ENCODE results near the gene NUP93. TPM values are rescaled to one million over a fixed set of nuclear protein-coding genes. Genes with fewer than 3 reads are reported as not detected.
A peak's percentile ranks its signal among the peaks of the same experiment; 100 is the strongest.
"Not testable (repeated sequence)": the region's sequence is repeated elsewhere in the genome, so short reads cannot be mapped to it uniquely, and the experiment has no call there.

NUP93 gene
- total RNA-seq, 3 donors from 2014 or later (not counting 1 experiment from before 2014, with no cell fraction given), result 83.7 to 88.8 (median 87.9) TPM

DNA sequence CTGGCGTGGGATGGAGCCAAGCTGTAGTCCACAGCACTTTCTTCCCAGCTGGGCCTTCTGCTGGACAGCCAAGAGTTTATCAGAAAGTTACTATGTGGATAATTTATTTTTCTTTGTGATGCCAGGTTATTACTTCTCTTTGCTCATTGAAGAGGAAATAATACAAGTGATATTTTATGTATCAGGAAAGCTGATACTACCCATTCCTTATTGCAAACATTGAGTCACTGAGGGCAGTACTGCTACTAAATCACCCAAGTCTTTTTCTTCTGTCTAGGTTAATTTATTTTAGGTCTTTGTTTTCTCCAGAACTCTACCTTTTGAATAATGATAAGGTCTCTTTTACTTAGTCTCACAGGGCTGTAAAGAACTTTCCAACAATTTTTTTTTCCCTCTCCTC is 8.3 kb downstream of the NUP93 start:
- H3K36me3 ChIP-seq (ENCODE audit: control insufficient read depth, insufficient read depth, low read length), result no peaks in the 10 kb centered on the region
- H3K27me3 Mint-ChIP-seq (ENCODE audit: low read depth in 2 of 2), result no peaks in the 10 kb centered on the region
- H3K4me3 Mint-ChIP-seq, result no peak overlapping the region
- no peak overlapping the region for H3K4me3 ChIP-seq (ENCODE audit: low read length)
- no peak for ATAC-seq
- H3K27me3 ChIP-seq (ENCODE audit: control insufficient read depth, insufficient read depth, low read length), result no peaks in the 10 kb centered on the region
- no peak for DNase-seq
- WGBS (ENCODE audit: insufficient coverage), result 100% methylated on average over 1 of the region's 1 CpG
- intact Hi-C loops (cut with micrococcal nuclease), result no loop called here
- peak overlapping the region; percentile 24 to 39 for H3K27ac Mint-ChIP-seq
- no peaks in the 10 kb centered on the region for H3K36me3 Mint-ChIP-seq
- H3K4me1 Mint-ChIP-seq, result peaks cover 8 to 13% of the 10 kb centered on the region in 2 donors
- H3K4me1 ChIP-seq (ENCODE audit: control insufficient read depth, insufficient read depth, low read length), result no peaks in the 10 kb centered on the region
- H3K27ac ChIP-seq (ENCODE audit: low read length), result no peak overlapping the region
- TF ChIP-seq, protein P1, sequence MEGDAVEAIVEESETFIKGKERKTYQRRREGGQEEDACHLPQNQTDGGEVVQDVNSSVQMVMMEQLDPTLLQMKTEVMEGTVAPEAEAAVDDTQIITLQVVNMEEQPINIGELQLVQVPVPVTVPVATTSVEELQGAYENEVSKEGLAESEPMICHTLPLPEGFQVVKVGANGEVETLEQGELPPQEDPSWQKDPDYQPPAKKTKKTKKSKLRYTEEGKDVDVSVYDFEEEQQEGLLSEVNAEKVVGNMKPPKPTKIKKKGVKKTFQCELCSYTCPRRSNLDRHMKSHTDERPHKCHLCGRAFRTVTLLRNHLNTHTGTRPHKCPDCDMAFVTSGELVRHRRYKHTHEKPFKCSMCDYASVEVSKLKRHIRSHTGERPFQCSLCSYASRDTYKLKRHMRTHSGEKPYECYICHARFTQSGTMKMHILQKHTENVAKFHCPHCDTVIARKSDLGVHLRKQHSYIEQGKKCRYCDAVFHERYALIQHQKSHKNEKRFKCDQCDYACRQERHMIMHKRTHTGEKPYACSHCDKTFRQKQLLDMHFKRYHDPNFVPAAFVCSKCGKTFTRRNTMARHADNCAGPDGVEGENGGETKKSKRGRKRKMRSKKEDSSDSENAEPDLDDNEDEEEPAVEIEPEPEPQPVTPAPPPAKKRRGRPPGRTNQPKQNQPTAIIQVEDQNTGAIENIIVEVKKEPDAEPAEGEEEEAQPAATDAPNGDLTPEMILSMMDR (IDR thresholded peaks at IDR 0.05), result no peak
- H3K9me3 Mint-ChIP-seq, result no peaks in the 10 kb centered on the region
- no peaks in the 10 kb centered on the region for H3K9me3 ChIP-seq (ENCODE audit: control insufficient read depth, insufficient read depth, low read length)

DNA sequence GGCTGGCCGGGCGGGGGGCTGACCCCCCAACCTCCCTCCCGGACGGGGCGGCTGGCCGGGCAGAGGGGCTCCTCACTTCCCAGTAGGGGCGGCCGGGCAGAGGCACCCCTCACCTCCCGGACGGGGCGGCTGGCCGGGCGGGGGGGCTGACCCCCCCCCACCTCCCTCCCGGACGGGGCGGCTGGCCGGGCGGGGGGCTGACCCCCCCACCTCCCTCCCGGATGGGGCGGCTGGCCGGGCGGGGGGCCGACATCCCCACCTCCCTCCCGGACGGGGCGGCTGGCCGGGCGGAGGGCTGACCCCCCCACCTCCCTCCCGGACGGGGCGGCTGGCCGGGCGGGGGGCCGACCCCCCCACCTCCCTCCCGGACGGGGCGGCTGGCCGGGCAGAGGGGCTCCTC is 9.4 kb downstream of the NUP93 start:
- H3K4me3 Mint-ChIP-seq; H3K27ac ChIP-seq (ENCODE audit: low read length); H3K36me3 Mint-ChIP-seq; ATAC-seq; DNase-seq; H3K4me1 ChIP-seq (ENCODE audit: control insufficient read depth, insufficient read depth, low read length); H3K36me3 ChIP-seq (ENCODE audit: control insufficient read depth, insufficient read depth, low read length); intact Hi-C loops (cut with micrococcal nuclease); H3K9me3 Mint-ChIP-seq; H3K27me3 ChIP-seq (ENCODE audit: control insufficient read depth, insufficient read depth, low read length); H3K27me3 Mint-ChIP-seq (ENCODE audit: low read depth in 2 of 2); H3K27ac Mint-ChIP-seq; H3K4me3 ChIP-seq (ENCODE audit: low read length); H3K9me3 ChIP-seq (ENCODE audit: control insufficient read depth, insufficient read depth, low read length): not testable (repeated sequence)
- H3K4me1 Mint-ChIP-seq, result peaks cover 14 to 19% of the 10 kb centered on the region in 2 donors
- no CpG with 5 or more reads among the region's 38 CpGs for WGBS (ENCODE audit: insufficient coverage)

DNA sequence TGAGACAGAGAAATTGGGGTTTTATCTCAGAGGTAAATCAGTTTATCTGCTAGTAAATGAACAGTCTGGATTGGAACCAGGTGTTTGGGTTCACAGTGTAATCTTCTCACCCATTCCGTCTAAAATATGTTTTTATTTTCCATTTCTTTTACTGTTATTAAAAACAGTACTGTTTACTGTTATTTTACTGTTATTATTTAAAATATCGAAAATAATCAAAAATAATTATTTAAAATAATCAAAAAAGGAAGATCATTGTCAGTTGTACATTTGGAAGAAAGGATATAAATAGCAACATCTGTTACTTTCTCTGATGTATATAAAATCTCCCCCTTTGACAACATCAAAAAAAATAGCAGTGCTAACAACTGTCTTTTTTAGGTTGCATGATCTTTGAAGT is 11.5 kb downstream of the NUP93 start:
- TF ChIP-seq, protein P1 (IDR thresholded peaks at IDR 0.05), result no peak
- H3K4me1 Mint-ChIP-seq, result peaks cover 27 to 28% of the 10 kb centered on the region in 2 donors

DNA sequence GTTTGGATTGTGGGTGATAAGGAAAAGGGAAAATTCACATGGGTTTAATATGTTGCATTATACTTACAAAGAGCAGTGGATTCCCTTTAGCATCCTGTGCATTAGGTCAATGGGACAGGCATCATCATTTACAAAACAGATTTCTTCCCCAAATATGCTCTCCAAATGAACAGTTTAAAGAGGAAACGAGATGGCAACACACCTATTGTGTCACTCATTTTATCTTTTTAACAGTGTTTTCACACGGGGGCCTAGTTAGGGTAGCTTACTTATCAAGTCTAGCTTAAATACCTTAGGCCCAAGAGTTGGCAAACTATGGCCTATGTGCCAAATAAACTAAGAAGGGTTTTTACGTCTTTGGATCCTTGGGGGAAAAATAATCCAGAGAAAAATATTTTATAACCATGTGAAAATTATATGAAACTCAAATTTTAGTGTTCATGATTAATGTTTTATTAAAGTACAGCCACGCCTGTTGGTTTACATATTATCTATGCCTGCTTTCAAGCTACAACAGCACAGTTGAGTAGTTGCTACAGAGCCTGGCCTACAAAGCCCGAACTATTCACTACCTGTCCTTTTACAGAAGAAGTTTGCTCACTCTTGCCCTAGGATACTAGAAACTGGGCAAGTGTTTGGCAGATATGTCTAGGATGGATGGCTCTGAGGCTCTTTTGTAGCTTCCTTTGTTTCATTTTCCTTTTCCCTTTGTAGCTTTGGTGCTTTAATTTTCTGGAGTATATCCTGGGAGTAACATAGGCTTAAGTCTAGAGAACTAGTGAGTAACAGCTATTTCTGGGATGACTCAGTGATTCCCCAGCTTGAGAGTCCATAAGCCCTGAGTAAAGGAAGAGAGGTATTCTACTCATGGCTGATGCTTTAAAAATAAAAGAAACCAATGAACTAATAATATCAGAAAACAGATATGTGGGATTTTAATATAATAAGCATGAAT is 12.4 kb downstream of the NUP93 start:
- no peak overlapping the region for H3K4me3 Mint-ChIP-seq
- Histone ChIP-seq H3K9me3 (ENCODE audit: control insufficient read depth, insufficient read depth, low read length) (no peaks in the 10 kb centered on the region), H3K4me3 (ENCODE audit: low read length) (no peak overlapping the region), H3K27ac (ENCODE audit: low read length) (no peak overlapping the region), H3K36me3 (ENCODE audit: control insufficient read depth, insufficient read depth, low read length) (no peaks in the 10 kb centered on the region), H3K27me3 (ENCODE audit: control insufficient read depth, insufficient read depth, low read length) (no peaks in the 10 kb centered on the region), H3K4me1 (ENCODE audit: control insufficient read depth, insufficient read depth, low read length) (no peaks in the 10 kb centered on the region)
- peaks cover 25 to 31% of the 10 kb centered on the region in 2 donors for H3K4me1 Mint-ChIP-seq
- ATAC-seq, result no peak
- H3K9me3 Mint-ChIP-seq, result no peaks in the 10 kb centered on the region
- H3K36me3 Mint-ChIP-seq, result no peaks in the 10 kb centered on the region
- intact Hi-C loops (cut with micrococcal nuclease), result no loop called here
- H3K27ac Mint-ChIP-seq, result peak overlapping the region in 1 of 2 donors; percentile 1
- TF ChIP-seq, protein P1 (IDR thresholded peaks at IDR 0.05), result no peak
- no peak for DNase-seq
- WGBS (ENCODE audit: insufficient coverage), result 81% methylated on average over 2 of the region's 5 CpGs
- no peaks in the 10 kb centered on the region for H3K27me3 Mint-ChIP-seq (ENCODE audit: low read depth in 2 of 2)

More for the DNA sequence above, 11.5 kb downstream of the NUP93 start:
- Mint-ChIP-seq H3K36me3 (no peaks in the 10 kb centered on the region), H3K4me3 (no peak overlapping the region), H3K27me3 (ENCODE audit: low read depth in 2 of 2) (no peaks in the 10 kb centered on the region), H3K9me3 (no peaks in the 10 kb centered on the region), H3K27ac (peak overlapping the region in 1 of 2 donors; percentile 1)
- Histone ChIP-seq H3K36me3 (ENCODE audit: control insufficient read depth, insufficient read depth, low read length) (no peaks in the 10 kb centered on the region), H3K9me3 (ENCODE audit: control insufficient read depth, insufficient read depth, low read length) (no peaks in the 10 kb centered on the region), H3K27me3 (ENCODE audit: control insufficient read depth, insufficient read depth, low read length) (no peaks in the 10 kb centered on the region), H3K27ac (ENCODE audit: low read length) (no peak overlapping the region), H3K4me1 (ENCODE audit: control insufficient read depth, insufficient read depth, low read length) (no peaks in the 10 kb centered on the region), H3K4me3 (ENCODE audit: low read length) (no peak overlapping the region)
- intact Hi-C loops (cut with micrococcal nuclease), result no loop called here
- ATAC-seq (no peak), DNase-seq (no peak)
- WGBS (ENCODE audit: insufficient coverage), result no CpG with 5 or more reads among the region's 2 CpGs
